Hepatocyte (in vitro differentiated cells): Measurements from ENCODE around the gene LEF1.

Source experiments
- CTCF ChIP-seq: fragments of 200-600 bp; sonication (generic); IDR thresholded peaks from 2 replicates; pipeline ENCODE4 v1.5.1; 2016; ENCODE audit warnings: antibody characterized with exemption, mild to moderate bottlenecking; ENCODE audit not compliant: poor library complexity
- EZH2 ChIP-seq: fragments of 200-600 bp; sonication (generic); IDR thresholded peaks from 2 replicates; pipeline ENCODE4 v1.6.1; 2016; ENCODE audit warnings: antibody characterized with exemption, mild to moderate bottlenecking, borderline replicate concordance

GRCh38 chr4:108034565-108034964 lies 134.2 kb downstream of the LEF1 start:
- no peak for TF ChIP-seq CTCF
- no peak for TF ChIP-seq EZH2
